ENCODE data around the gene FGD2.

Gene FGD2

DNA sequence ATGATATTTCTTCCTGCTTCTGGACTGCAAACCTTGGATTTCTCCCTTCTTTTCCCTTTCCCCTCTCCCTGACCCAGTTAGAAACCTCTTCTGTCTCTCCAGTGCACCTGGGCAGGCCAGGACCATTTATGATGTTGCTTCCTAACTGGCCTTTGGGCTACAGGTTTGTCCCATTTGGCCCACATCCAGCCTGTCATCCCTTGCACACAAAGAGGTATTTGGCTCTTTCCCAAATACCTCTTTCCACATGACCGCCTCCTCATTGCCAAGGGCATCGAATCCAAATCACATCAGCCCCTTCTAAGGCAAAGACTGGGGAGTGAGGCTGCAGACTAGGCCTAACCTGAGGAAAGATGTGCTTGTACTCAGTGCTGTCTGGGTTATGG, 13.6 kb downstream of the FGD2 start:
- no peak for DNase-seq (ENCODE audit: low spot score)
- in situ Hi-C loops (cut with MboI; ENCODE audit: low pct_unique_long_range_greater_than_20kb, low sequenced_read_pairs, unreplicated experiment) = loop anchor here (10.0 kb wide), 1 partner anchor 244 kb away; no protein-coding TSS in a partner anchor

DNA sequence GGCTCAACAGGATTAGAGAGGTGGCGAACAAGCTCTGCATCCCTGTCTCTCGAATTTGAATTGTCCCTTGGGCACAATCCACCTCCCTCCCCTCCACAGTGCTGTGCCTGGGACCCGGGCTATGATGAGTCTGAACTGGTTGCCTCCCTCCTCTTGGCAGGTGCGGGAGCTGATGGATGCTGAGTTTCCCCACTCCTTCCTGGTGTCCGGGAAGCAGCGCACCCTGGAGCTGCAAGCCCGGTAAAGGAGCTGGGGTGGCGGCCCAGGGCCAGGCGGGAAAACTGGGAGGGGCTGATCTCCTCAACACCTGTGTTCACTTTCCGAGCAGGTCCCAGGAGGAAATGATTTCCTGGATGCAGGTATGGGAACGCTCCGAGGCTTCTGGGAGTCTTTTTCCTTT, 14.9 kb downstream of the FGD2 start:
- TF ChIP-seq, protein P1, sequence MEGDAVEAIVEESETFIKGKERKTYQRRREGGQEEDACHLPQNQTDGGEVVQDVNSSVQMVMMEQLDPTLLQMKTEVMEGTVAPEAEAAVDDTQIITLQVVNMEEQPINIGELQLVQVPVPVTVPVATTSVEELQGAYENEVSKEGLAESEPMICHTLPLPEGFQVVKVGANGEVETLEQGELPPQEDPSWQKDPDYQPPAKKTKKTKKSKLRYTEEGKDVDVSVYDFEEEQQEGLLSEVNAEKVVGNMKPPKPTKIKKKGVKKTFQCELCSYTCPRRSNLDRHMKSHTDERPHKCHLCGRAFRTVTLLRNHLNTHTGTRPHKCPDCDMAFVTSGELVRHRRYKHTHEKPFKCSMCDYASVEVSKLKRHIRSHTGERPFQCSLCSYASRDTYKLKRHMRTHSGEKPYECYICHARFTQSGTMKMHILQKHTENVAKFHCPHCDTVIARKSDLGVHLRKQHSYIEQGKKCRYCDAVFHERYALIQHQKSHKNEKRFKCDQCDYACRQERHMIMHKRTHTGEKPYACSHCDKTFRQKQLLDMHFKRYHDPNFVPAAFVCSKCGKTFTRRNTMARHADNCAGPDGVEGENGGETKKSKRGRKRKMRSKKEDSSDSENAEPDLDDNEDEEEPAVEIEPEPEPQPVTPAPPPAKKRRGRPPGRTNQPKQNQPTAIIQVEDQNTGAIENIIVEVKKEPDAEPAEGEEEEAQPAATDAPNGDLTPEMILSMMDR (IDR thresholded peaks at IDR 0.05; ENCODE audit: extremely low read depth, insufficient read depth, missing control alignments) = no peak
- in situ Hi-C loops (cut with MboI; ENCODE audit: low pct_unique_long_range_greater_than_20kb, low sequenced_read_pairs, unreplicated experiment) = loop anchor here (5.0 to 10.0 kb wide), 2 partner anchors 152 to 184 kb away; partner anchors contain the start of gene PIM1
- DNase-seq (ENCODE audit: low spot score) = no peak

More for the DNA sequence above, 13.6 kb downstream of the FGD2 start:
- TF ChIP-seq, protein P1 (IDR thresholded peaks at IDR 0.05; ENCODE audit: extremely low read depth, insufficient read depth, missing control alignments) = no peak

DNA sequence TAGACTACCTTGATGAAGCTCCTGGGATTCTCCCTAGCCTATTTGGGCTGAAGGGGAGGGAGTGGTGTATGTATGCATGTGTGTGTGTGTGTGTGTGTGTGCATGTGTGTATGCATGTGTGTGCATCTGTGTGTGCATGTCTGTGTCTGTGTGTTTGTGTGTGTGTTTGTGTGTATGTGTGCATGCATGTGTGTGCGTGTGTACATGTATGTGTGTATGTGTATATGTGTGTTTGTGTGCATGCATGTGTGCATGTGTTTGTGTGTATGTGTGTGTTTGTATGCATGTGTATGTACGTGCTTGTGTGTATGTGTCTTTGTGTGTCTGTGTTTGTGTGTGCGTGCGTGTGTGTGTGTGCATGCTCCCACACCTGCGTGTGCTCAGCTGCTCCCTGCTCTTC, 15.4 kb downstream of the FGD2 start:
- no peak for DNase-seq (ENCODE audit: low spot score)
- in situ Hi-C loops (cut with MboI; ENCODE audit: low pct_unique_long_range_greater_than_20kb, low sequenced_read_pairs, unreplicated experiment) = loop anchor here (5.0 to 10.0 kb wide), 2 partner anchors 151 to 184 kb away; partner anchors contain the start of gene PIM1
- TF ChIP-seq, protein P1 (IDR thresholded peaks at IDR 0.05; ENCODE audit: extremely low read depth, insufficient read depth, missing control alignments) = no peak

DNA sequence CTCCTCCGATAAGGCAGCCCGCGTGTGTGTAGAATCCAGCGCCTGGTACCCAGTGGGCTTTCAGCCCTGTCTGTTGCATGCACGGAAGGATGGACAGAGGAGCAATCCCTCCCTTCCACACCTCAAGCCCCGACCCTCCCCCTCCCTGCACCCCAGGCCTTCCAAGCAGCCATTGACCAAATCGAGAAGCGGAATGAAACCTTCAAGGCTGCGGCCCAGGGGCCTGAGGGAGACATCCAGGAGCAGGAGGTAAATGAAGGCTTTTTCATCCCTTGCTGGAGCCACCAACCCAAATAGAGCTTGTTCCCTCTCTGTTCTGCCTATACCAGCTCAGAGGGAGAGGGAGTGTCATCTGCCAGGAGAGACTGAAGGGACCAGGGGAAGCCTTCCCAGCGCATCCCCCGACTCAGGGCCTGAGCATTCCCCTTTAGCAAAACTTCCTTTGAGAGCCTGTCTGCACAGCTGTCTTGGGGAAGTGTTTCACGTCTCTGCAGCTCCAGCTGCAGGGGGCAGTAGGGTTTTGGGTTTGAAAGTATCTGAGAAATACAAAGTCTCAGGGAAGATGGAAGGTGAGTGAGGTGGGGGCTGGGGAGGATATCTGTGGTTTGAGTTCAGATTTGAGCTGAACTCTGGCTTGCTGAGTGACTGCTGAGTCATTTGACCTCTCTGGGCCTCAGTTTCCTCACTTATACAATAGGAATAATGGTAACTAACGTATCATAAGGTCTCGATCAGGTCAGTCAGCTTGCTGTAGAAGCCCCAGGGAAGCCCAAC, 16.1 kb downstream of the FGD2 start:
- in situ Hi-C loops (cut with MboI; ENCODE audit: low pct_unique_long_range_greater_than_20kb, low sequenced_read_pairs, unreplicated experiment) = loop anchor here (5.0 to 10.0 kb wide), 2 partner anchors 151 to 183 kb away; partner anchors contain the start of gene PIM1
- TF ChIP-seq, protein P1 (IDR thresholded peaks at IDR 0.05; ENCODE audit: extremely low read depth, insufficient read depth, missing control alignments) = peak; percentile 46
- no peak for DNase-seq (ENCODE audit: low spot score)

DNA sequence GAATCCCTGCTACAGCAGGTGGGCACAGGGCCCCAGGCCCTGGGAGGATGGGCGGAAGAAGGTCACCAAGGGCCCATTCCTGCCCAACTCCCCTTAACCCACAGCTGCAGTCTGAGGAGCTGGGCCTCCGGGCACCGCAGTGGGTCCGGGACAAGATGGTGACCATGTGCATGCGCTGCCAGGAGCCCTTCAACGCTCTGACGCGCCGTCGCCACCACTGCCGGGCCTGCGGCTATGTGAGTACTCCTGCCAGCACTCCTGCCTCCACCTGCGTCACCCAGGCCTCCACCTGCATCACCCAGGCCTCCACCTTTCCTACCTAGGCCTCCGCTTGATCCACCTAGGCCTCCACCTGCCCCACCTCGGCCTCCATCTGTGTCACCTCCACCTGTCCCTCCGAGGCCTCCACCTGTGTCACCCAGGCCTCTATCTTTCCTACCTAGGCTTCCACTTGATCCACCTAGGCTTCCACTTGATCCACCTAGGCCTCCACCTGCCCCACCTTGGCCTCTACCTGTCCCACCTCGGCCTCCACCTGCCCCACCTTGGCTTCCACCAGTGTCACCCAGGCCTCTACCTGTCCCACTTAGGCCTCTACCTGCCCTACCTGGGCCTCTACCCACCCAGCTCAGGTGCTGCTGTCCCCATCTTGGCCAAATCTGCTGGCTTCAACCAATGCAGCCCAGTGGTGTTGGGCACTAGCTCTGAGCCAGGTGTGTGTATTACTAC, 16.8 kb downstream of the FGD2 start:
- no peak for DNase-seq (ENCODE audit: low spot score)
- in situ Hi-C loops (cut with MboI; ENCODE audit: low pct_unique_long_range_greater_than_20kb, low sequenced_read_pairs, unreplicated experiment) = loop anchor here (5.0 to 10.0 kb wide), 2 partner anchors 150 to 183 kb away; partner anchors contain the start of gene PIM1
- TF ChIP-seq, protein P1 (IDR thresholded peaks at IDR 0.05; ENCODE audit: extremely low read depth, insufficient read depth, missing control alignments) = no peak

DNA sequence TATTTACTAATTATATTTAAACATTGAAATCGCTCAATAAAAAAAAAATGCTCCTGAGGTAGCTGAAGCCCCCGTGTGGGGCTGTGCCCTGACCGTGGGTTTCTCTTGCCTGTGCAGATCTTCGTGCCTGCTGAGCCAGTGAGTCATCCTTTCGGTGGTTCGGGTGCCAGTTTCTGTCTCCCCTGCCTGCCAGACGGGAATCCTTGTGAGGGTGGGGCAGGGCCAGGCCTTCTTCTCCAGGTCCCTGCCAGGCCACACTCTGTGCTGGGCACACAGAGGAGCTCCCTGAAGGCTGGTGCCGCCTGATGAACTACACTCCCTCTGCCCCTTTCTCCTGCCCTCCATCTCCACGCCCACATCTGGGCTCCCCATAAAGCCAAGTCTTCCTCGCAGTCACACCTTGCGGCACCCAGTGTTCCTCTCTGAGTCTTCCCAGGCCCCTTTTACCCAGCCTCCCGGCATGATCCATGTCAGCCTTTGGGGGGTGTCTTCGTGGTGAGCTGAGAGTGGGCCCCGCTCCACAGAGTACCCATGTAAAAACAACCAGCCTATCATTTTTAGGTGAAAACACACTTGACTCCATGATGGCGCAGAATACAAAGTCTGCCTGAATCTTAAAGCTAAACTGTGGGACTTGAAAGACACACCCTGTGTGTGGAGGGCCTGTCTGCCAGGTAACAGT, 19.3 kb downstream of the FGD2 start:
- in situ Hi-C loops (cut with MboI; ENCODE audit: low pct_unique_long_range_greater_than_20kb, low sequenced_read_pairs, unreplicated experiment) = loop anchor here (5.0 to 10.0 kb wide), 2 partner anchors 148 to 180 kb away; partner anchors contain the start of gene PIM1
- TF ChIP-seq, protein P1 (IDR thresholded peaks at IDR 0.05; ENCODE audit: extremely low read depth, insufficient read depth, missing control alignments) = no peak

More for the DNA sequence above, 19.3 kb downstream of the FGD2 start:
- no peak for DNase-seq (ENCODE audit: low spot score)
